ENCODE results near the gene MPZL2.

MPZL2 gene

DNA sequence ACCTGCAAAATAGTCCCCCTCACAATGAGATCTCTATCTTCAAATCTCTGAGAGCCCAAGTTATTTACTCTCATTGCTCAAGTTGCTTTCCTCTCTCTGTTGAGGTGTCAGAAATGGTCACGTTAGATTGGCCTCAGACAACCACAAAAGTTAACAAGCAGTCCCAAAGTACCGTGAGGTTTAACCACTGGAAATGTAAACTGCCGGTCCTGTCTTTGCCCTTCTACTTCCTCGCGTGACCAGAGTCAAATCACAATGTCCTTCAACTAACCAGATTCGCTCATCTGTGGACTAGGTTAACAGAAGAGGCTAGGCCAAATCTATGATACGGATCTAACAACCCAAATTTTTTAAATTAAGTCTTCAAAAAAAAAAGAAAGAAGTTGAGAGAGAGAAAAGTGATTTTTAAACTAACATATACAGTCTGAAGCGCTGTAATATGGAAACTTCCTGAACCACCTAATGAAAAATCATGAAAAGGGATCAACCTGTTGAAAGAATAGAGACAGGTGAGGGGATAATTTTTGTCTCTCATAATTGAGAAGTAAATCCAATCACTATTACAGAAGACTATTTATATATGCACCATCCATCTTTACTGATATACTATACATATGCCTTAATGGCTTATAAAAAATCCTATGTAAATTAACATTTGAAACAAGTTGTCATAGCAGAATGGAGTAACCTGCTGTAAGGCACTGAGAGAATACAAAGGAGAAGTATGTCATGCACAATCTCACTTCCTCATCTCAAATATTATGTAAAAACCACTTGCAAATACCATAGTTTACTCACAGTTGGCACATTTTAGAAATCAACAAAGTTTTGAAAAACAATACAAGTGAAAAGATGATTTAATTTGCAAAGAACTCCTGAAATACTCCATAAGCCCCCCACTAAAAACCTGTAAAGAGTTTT lies 36.0 kb downstream of the MPZL2 start:
- no peak for DNase-seq
- in situ Hi-C loops (cut with HindIII; ENCODE audit: low pct_ligation_motif_present, low pct_unique_long_range_greater_than_20kb, low sequenced_read_pairs) = no loop called here

DNA sequence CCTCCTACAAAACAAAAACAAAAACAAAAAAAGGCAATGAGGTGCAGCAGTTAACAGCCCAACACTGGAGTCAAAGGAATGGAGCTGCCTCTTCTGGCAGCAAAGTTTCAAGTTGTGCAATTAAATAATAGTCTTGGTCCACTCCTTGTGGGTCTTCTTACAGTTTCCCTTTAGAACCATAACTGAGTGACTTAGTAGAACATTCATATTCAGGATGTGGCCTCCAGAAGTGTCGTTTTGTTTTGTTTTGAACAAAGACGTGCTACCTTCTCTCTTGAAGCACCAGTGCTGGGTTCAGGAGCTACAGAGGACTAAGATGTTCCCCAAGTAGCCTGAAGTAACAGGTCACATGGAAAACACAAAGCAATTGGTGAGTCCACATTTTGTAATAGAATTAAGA lies 37.3 kb downstream of the MPZL2 start:
- in situ Hi-C loops (cut with HindIII; ENCODE audit: low pct_ligation_motif_present, low pct_unique_long_range_greater_than_20kb, low sequenced_read_pairs) = no loop called here
- no peak for DNase-seq

DNA sequence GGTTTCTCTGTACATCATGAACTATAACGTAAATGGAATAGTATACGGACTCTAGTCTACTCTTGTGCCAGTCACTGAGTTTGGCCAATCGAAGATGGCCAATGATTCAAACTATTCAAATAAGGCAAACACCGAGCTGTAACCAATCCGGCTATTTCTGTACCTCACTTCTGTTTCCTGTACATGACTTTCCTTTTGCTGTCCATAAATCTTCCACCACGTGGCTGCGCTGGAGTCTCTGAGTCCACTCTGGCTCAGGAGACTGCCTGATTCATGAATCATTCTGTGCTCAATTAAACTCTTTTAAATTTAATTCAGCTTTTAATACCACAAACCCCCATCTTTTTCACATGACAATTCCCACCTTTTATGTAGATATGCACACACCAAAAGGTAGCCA lies 37.8 kb downstream of the MPZL2 start:
- DNase-seq = no peak
- in situ Hi-C loops (cut with HindIII; ENCODE audit: low pct_ligation_motif_present, low pct_unique_long_range_greater_than_20kb, low sequenced_read_pairs) = no loop called here

DNA sequence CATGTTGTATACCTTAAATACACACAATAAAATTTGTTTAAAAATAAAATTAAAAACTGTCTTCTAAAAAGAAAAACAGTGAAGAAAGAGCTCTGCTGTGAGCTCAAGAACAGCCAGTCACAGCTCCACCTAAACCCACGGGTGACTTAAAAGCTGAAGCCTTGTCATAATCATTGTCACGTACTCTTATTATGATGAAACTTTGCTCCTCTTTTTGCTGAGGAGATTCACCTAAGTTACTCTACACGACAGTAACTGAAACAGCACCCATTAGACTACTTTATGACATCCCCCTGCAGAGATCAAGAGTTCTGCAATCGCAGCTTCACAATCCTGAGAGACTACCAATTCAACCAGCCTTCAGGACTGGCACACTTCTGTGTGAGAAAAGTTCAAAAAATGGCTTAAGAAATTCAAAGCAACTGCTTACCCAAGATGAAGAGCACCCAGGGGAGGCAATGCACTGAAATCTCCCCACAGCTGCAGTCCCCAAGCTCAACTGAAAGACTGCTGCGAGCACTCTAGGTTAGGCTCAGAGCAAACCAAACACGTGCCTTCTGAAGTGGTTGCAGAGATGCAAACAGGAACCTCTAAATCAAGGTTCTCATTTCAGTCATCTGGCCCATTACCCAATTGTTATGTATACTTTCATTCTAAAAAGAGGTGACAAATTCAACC lies 39.4 kb downstream of the MPZL2 start, which contains the start of gene JAML:
TSS of gene JAML (minus strand) at position 501 of the 678 bp plus-strand sequence. CDS start 10,145 bp downstream, outside the sequence.
- no peak for DNase-seq
- in situ Hi-C loops (cut with HindIII; ENCODE audit: low pct_ligation_motif_present, low pct_unique_long_range_greater_than_20kb, low sequenced_read_pairs) = no loop called here

- in situ Hi-C loops (cut with HindIII; ENCODE audit: low pct_ligation_motif_present, low pct_unique_long_range_greater_than_20kb, low sequenced_read_pairs) = no loop called here
- DNase-seq = no peak
Observed at GRCh38 chr11:118223992-118224391, 40.1 kb downstream of the MPZL2 start.

GRCh38 chr11:118223570-118223969 lies 40.5 kb downstream of the MPZL2 start:
- DNase-seq = no peak
- in situ Hi-C loops (cut with HindIII; ENCODE audit: low pct_ligation_motif_present, low pct_unique_long_range_greater_than_20kb, low sequenced_read_pairs) = no loop called here

GRCh38 chr11:118222437-118222836 lies 41.7 kb downstream of the MPZL2 start:
- in situ Hi-C loops (cut with HindIII; ENCODE audit: low pct_ligation_motif_present, low pct_unique_long_range_greater_than_20kb, low sequenced_read_pairs) = no loop called here
- DNase-seq = no peak

- DNase-seq = no peak
- in situ Hi-C loops (cut with HindIII; ENCODE audit: low pct_ligation_motif_present, low pct_unique_long_range_greater_than_20kb, low sequenced_read_pairs) = no loop called here
Observed at GRCh38 chr11:118221419-118221818, 42.7 kb downstream of the MPZL2 start.

DNA sequence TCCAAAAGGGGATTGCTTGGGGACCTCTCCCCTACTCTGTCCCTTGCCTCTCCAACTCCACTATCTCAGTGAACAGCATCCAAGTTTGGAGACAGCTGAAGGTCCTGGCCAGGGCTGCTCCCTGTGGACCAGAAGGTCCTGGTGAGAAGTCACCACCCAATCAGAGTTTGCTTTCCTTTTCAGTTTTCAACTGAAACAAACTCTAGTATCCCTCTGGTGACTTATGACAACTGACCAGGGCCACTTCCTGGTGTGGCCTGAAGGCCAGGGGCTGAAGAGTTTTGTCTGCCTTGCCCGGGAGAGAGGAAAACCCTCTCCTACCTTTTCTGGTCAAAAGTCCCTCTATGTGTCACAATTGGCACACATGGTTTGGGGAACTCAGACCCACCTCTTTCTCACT lies 44.4 kb downstream of the MPZL2 start:
- no peak for DNase-seq

DNA sequence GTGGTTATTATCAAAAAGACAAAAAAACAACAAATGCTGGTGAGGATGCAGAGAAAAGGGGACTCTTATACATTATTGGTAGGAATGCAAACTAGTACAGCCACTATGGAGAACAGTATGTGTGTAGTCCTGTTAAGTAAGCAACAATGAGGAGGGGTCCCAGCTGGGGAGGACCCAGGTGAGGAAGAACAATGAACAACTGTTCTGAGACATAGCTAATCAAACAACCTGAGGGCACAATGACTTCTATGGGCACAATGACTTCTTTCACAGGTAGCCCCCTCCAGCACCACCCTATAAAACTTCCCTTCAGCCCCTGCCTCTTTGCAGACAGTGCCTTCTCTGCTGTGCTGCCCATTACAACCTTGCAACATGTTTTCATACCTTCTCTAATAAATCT lies 44.9 kb downstream of the MPZL2 start:
- DNase-seq = no peak
- in situ Hi-C loops (cut with HindIII; ENCODE audit: low pct_ligation_motif_present, low pct_unique_long_range_greater_than_20kb, low sequenced_read_pairs) = no loop called here

More for the DNA sequence above, 44.4 kb downstream of the MPZL2 start:
- in situ Hi-C loops (cut with HindIII; ENCODE audit: low pct_ligation_motif_present, low pct_unique_long_range_greater_than_20kb, low sequenced_read_pairs) = no loop called here

DNA sequence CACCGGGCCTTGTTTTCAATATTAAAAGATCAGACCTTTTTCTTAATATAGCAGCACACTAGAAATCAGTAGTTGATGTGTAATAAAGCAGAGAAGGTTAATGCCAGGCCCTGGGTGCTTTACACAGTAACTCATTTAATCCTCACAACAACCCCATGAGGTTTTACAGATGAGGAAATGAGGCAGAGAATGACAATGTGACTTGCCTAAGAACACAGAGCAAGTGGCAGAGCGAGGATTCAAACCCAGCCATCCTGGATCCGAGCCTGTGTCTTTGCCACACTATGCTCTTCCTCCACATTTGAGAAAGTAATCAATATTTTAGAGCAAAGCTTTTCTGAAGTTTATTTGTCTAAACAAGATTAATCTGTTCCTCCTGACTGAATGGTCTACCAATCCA lies 46.5 kb downstream of the MPZL2 start:
- no peak for DNase-seq
- in situ Hi-C loops (cut with HindIII; ENCODE audit: low pct_ligation_motif_present, low pct_unique_long_range_greater_than_20kb, low sequenced_read_pairs) = no loop called here

GRCh38 chr11:118216621-118217481 lies 47.2 kb downstream of the MPZL2 start:
- DNase-seq = no peak
- in situ Hi-C loops (cut with HindIII; ENCODE audit: low pct_ligation_motif_present, low pct_unique_long_range_greater_than_20kb, low sequenced_read_pairs) = no loop called here

- in situ Hi-C loops (cut with HindIII; ENCODE audit: low pct_ligation_motif_present, low pct_unique_long_range_greater_than_20kb, low sequenced_read_pairs) = no loop called here
- no peak for DNase-seq
Observed at GRCh38 chr11:118215765-118216164, 48.3 kb downstream of the MPZL2 start.

DNA sequence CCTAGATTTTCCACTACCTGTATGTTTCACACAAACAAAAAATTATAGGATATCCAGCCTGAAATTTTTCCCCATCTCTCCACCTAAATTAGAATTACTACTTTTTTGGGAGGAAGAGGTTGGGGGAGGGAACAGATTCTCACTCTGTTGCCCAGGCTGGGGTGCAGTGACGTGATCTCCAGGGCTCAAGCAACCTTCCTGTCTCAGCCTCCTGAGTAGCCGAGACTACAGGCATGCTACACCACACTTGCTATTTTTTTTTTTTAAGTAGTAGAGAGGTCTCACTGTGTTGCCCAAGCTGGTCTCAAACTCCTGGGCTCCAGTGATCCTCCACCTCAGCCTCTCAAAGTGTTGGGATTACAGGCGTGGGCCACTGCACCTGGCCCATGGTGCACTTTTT lies 48.8 kb downstream of the MPZL2 start:
- in situ Hi-C loops (cut with HindIII; ENCODE audit: low pct_ligation_motif_present, low pct_unique_long_range_greater_than_20kb, low sequenced_read_pairs) = no loop called here
- DNase-seq = no peak

DNA sequence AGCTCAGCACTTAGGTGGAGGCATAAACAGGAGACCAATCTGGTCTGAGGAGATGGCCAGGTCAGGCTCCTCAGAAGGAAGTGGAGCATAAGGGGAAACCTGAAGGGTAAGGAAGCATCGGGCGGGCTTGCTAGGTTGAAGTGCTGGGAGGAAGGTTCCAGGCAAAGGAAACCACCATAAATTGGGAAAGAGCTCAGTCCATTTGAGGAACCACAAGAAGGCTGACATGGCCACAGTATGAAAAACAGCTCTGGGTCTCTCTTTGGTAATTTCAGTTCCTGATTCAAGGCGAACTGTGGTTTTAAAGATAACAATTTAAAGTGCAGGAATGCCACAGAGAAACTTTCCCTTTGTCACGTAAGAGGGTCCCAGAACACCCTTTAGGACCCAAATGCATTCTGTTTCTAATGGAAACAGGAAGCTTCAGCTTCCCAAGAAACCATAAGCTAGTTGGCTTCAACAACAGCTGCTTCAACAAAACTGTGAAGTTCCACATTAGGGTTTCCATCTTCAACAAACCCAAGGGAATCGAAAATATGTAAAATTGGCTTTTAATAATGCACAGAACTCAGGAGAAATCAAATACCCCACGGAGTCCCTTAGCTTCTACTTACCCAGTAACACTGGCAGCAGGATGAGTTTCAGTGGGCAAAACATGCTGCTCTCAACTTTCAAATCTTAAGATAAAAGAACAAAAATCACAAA lies 49.7 kb downstream of the MPZL2 start:
- in situ Hi-C loops (cut with HindIII; ENCODE audit: low pct_ligation_motif_present, low pct_unique_long_range_greater_than_20kb, low sequenced_read_pairs) = no loop called here
- no peak for DNase-seq

- in situ Hi-C loops (cut with HindIII; ENCODE audit: low pct_ligation_motif_present, low pct_unique_long_range_greater_than_20kb, low sequenced_read_pairs) = no loop called here
- no peak for DNase-seq
Observed at GRCh38 chr11:118213781-118214180, 50.3 kb downstream of the MPZL2 start.

DNA sequence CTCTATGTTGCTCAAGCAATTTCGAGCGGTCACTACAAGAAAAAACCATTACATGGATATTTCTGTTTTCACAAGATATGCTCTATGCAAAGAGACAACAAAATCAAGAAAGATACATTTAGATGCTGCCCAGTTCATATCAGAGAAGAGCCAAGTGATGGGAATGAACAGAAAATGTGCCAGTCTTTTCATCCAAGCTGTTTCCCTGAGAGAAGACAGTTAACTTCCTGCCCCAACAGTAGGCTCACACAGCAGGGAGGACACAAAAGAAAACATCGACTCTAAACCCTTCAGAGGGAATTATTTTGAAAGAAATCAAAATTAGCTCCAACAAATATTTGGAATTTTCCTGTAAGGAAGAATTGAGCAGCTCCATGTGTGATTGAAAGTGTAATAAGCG lies 50.9 kb downstream of the MPZL2 start:
- no peak for DNase-seq
- in situ Hi-C loops (cut with HindIII; ENCODE audit: low pct_ligation_motif_present, low pct_unique_long_range_greater_than_20kb, low sequenced_read_pairs) = no loop called here

DNA sequence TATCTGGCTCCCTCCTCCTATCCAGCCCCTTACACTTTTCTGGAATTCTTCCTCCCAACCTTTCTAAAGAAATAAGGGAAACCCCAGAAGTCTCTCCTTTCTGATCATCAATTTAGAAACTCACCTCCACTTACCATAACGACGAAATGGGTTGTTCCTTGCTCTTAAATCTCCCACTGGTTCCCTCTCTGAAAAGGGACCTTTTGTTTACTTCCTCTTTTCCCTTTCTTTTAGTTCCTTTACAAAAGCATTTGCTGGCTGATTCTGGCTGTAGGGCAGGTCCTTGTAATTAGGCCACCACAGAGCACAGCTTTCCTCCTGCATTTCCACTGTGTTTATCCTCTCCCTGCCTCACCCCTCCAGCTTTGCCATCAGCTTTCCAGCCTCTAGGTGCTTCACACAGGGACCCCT lies 51.3 kb downstream of the MPZL2 start:
- in situ Hi-C loops (cut with HindIII; ENCODE audit: low pct_ligation_motif_present, low pct_unique_long_range_greater_than_20kb, low sequenced_read_pairs) = no loop called here
- DNase-seq = no peak
